GM18867 (cell line): ENCODE data around the gene ZNF608.

ENCODE experiments used
- ATAC-seq: cut with Tn5 transposase; IDR thresholded peaks from one replicate; pipeline ENCODE4 v1.9.1; 2021; ENCODE audit warnings: mild to moderate bottlenecking, moderate library complexity; ENCODE audit not compliant: unreplicated experiment

The ZNF608 gene

DNA sequence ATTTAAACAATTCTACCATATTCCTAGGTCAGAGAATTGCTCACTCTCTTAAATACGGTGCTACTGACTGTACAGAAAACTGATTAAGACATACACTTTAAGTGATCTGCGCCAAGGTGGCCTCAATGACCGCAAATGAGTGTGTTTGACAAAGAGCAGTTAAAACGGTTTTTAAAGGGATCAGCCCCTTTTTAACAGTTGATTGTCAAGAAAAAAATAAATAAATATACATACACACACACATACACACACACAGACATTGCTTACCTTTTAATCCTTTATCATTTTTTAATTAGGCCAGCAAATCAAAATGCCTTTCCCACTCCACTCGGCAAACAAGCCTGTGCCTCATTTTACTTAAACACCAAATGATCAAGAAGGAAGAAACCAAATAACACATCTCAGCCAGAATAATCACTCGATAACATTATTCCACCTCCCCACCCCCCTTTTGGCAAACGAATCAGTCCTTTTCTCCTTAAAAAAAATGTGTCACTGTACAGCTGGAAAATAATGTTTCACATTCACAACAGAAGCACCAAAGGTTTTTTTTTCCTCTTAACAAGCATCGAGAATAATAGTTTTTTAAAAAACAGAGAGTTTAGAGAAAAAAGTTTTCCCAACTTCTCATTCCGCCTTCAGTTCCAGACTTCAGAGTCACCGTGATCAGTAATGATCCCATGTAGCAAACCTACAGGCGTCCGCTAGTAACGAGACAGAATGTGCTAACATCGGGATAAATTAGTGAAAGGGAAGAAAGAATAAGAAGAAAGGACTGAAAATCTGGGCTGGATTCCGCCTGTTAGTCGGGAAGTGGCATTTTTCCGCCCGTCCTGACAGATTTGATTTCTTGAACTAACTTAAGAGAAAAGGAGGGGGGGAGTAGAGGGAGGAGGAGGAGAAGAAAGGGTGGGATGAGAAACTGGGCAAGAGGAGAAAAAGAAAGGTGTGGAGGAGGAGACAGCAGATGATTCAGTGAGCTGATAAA is at the start of gene ZNF608:
TSS of gene ZNF608 (minus strand) at position 712 of the 988 bp plus-strand sequence. CDS start 1,650 bp downstream, outside the sequence.
- no peak for ATAC-seq

DNA sequence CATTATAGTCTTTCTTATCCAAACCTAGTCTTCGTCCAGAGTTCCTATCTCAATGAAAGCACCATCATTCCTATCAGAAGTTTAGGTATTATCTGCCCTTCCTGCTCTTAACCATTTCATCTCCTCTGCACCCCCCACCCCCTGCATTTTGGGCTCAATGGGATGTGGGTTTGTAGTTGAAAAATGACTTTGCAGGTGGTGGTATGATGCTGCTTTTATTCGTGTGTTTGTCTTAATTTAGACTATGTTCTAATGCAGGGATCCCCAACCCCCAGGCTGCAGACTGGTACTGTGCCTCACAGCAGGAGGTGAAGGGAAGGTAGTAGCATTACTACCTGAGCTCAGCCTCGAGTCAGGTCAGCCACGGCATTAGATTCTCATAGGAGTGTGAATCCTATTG is 49.4 kb upstream of the ZNF608 start:
- ATAC-seq = no peak

GRCh38 chr5:124790895-124791732 is 44.7 kb upstream of the ZNF608 start:
- no peak for ATAC-seq

- ATAC-seq = no peak
Observed at GRCh38 chr5:124790301-124790894, 44.0 kb upstream of the ZNF608 start.

DNA sequence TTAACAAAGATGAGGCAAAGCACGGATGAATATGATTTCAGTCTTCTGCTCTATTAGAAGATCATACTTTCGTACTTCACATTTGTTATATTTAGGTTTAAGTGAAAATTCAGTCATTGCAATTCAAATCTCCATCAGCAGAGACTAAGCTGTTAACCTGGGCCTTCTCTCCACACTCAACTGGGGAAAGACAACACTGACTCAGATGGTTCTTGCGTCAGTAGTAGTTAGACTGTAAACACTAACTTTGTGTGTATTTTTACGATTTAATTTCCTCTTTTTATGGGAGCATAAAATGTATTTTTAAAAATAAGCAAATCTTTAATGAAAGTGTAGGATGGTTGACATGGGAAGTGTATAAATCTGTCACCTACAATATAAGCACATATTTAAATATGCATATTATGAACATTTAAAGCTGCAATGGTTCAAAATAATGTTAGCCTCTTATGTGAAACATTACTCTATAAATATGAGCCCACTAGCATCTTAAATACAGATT is 42.7 kb upstream of the ZNF608 start:
- ATAC-seq = no peak

DNA sequence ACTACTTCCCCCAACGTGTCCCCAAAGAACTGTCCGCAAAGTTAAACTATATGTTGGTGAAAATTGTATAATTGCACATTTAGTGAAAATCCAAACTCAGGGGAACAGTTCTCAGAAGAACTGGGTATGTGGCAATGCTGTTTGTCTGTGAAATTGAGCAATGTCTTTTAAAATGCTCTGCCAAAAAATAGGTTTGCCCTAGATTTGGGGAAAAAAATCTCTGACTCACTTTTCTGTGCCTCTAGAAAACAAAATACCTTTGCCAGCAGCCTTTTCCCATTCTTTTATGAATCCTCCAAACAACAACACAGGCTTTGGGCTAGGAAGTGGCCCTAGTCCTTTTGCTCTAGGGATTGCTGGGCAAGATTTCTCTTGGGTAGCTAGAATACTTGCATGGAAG is 37.4 kb upstream of the ZNF608 start:
- no peak for ATAC-seq

DNA sequence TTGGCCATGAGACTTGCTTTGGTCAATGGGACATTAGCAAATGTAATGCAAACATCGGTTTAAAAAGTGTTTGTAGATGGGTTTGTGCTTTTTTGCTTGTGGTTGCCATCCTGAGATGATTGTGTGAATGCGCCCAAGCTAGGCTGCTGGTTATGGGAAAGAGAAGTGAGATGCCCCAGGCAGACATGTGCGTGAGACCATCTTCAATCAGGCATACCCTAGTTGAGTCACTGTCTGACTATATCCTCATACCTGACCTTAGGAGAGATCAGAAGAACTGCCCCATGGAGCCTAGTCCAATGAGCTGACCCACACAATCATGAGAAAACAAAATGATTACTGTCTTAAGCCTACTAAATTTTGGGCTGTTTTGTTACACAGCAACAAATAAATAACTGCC is 36.8 kb upstream of the ZNF608 start:
- ATAC-seq = no peak

DNA sequence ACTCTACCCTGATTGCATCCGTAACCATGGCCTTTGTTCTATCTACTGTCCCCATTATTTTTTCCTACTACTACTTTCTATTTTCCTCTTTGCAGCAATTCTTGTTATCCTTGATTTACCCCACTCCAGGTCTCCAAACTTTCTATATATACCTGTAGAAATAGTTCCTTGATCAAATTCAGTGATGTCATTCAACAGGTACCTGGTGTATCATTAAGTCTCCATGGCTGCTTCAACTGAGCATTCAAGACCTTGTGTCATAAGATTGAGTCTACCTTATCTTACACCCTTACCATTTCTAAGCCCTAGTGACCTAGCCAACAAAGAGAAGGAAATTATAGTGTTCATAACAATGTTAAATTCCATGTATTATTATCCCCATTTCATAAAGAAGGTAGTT is 35.8 kb upstream of the ZNF608 start:
- no peak for ATAC-seq

DNA sequence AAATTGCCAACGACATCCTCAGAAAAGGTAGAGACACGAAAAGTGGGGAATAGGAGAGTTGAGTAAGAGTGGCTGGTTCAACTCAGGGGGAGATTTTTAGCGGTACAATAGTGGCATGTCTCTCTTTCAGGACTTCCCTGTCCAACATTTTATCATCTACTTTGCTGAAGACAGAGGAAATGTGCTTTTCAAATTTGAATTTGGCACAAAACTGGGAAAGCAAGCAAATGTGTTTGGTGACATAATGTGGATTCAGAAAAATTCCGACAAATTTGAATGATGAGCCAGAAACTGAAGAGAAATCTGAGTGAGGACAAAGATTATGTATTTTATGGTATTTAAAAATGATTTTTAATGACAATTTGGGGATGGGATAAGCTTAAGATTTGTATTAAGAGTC is 33.6 kb upstream of the ZNF608 start:
- ATAC-seq = no peak

DNA sequence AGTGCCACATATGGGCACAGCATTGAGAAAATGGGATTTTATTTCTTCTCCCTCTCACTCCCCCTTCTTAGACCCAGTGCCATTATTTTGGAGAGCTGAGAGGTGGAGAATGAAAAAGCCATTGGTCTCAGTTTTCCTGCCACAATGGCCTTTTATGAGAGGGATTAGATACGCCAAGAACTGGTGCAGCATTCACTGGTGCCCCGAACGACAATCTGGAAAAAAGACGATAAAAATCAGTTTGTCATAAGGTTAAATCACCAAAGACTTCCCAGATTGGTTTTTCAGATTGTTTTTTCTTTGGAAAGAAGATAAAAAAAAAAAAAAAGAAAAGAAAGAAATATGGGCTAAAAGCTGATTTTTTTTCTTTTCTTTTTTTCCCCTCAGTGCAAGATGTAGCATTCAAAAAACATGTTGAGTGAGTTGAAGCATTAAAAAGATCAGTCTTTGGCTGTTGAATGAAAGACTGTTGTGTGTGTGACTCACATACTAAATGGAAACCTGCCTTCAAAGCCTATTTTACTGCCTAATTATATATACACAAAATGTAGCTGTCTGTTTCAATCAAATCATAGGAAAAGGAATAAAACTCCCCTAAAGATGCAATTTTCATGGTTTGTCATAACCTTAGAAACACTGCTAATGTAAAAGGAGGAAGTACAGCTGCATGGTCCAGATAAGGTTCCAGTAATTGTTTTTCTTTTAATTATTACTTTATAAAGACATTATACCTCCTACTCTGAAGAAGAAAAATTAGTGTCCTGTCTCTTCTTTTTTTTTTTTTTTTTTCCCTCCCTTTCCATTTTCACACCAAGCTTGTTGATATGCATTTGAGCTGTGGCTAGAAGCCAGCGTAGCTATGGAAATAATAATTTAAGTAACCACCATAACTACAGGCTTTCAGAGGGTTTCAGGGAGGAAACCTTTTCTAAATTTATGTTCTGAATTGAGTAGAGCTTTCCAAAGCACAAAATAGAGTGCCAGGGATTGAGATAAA is 27.2 kb upstream of the ZNF608 start:
- no peak for ATAC-seq

- no peak for ATAC-seq
Observed at GRCh38 chr5:124772457-124773200, 26.2 kb upstream of the ZNF608 start.

DNA sequence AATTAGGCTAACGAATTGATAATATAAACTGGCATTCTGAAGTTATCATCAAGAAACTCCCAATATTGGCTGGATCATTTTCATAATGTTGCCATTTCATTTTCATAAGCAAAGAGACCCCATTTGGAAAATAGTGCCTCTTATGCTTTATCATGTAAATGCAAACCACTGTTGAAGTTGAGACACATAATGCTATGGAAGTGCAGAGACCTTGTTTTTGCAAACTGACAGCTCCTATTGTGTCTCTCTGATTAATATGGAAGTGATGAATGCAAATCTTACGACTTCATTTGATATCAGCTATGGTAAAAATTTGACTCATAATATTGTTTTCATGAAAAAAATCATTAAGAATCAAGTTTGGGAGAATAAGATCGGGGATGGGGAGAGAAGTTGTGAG is 25.3 kb upstream of the ZNF608 start:
- no peak for ATAC-seq

DNA sequence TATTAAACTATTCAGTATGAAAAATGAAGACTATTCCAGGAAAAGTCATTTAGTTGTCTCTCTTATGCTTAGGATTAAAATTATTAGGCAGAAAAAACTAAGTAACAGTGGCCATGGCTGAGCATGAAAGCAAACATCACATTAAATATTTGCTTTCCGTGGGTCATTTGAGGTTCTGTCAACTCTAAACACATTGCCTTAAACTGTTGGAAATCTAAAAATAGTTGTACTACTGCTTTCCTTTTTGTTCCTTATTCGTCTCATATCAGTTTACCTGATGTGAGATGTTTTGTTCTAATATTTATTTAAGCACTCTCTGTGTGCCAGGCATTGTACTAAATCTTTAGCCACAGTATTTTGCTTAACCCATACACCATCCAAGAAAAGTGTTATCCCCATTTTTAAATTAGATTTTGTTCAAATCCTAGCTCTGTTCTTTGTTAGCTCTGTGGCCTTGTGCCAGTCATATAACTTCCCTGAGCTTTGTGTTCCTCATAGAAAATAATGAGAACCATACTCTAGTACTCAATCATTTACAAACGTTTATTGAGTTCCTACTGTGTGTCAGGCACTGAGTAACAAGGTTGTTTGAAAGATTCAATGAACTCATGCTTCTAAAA is 18.7 kb upstream of the ZNF608 start:
- ATAC-seq = no peak

DNA sequence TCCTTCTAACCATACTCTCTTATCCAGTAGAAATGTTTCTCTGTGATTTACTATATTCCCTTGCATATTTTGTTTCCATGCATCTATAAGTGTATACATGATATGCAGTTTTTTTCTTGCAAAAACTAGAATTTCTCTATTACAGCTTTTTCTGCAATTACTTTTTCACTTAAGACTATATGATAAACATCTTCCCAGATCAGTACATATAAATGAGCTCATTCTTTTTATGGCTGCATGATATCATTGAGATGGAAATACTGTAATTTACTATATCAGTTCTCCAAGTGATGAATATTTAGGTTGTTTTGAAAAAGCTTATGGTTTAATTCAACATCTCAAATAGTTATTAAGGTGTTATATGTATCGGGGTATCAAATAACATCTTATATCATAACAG is 18.1 kb upstream of the ZNF608 start:
- no peak for ATAC-seq

DNA sequence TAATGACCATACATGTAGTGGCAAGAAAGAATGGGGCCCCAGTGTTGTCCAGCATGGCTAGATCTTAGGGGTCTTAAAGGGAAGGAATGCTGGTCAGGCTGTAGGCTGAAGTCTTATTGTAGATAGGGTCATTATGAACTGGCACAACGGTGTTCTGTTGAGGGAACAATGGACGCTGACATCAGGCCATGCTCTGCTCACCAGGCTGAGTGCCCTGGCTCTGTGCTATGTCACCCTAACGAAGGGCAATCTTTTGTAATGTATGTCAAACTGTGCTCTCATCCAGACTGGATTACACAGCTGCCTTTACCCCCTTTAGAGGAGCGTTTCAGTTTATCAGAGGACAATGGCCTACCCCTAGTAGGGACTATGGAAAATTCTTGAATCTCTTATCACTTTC is 14.6 kb upstream of the ZNF608 start:
- ATAC-seq = no peak

DNA sequence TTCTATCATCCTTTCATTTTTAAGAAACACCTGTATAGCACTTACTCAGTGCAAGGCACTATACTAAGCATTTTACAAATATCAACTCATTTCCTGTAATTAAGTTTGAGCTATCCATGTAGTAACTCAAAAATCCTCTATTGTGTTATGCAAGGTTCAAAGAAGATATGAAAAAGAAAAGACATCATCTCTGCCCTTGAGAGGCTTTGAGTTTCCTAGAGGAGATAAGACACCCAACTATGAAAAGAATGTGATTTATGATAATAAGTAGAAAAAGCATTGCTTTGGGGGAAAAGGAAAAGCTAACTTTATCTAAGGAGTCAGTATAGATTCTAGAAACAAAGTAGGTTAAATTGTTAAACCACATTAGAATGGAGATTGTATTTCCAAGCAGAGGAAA is 14.2 kb upstream of the ZNF608 start:
- no peak for ATAC-seq

DNA sequence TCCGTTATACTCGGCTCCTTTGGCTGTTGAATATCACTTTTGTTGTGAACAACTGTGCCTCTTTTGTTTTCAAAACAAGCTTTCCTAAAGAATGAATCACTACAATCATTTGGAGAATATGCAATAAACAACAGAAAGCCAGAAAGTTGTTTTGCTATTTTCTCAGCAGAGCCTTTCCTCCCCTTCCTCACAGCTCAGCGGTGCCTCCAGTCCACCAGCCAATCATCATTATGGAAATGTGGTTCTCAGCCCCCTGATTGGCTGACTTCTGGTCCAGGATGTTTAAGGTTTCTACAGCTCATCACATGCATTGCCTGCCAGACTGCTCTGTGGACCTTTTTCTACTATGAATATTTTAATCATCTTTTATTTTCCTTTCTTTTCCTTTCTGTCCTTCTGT is 9.1 kb upstream of the ZNF608 start:
- no peak for ATAC-seq

DNA sequence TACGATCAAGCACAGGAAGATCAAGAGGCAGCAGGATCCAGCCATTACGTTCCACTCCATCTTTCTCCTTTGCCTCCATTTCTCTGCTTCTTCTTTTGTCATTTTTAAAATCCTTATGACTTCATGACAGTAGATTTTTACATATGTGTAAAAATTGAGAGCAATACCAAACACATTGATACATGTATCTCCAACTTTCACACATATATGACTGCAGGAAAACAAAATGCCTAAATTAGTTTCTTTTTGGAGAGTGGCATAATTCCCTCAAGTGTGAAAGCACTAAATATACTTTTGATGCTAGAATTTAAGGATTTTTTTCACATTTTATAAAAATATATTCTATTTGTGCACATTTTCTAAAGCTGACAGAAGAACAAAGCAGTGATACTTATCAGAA is 8.6 kb upstream of the ZNF608 start:
- no peak for ATAC-seq
